ENCODE measurements around the gene BGN.

BGN gene

GRCh38 chrX:153525451-153525850 is 30.7 kb downstream of the BGN start:
- no peaks in the 10 kb centered on the region for H3K4me1 ChIP-seq (ENCODE audit: low read length)
- no peaks in the 10 kb centered on the region for H3K9me3 ChIP-seq (ENCODE audit: insufficient read depth, low read length)
- H3K4me2 ChIP-seq (ENCODE audit: low read length), result no peak overlapping the region
- no peak overlapping the region for H3K4me3 ChIP-seq (ENCODE audit: low read length)
- no peak overlapping the region for H2AFZ ChIP-seq (ENCODE audit: low read depth, low read length)
- no peak overlapping the region for H3K9ac ChIP-seq (ENCODE audit: low read length)
- no peak for TF ChIP-seq EZH2phosphoT487 (IDR thresholded peaks at IDR 0.05; ENCODE audit: low read depth)
- TF ChIP-seq CTCF (IDR thresholded peaks at IDR 0.05; ENCODE audit: low read depth, low read length), result no peak
- H3K79me2 ChIP-seq (ENCODE audit: low read length), result no peaks in the 10 kb centered on the region
- no peaks in the 10 kb centered on the region for H3K27me3 ChIP-seq (ENCODE audit: low read depth, low read length)
- no peaks in the 10 kb centered on the region for H4K20me1 ChIP-seq (ENCODE audit: insufficient read depth, low read length)
- H3K36me3 ChIP-seq (replicated peaks; ENCODE audit: low read depth, low read length), result no peaks in the 10 kb centered on the region
- H3K27ac ChIP-seq (ENCODE audit: low read length), result no peak overlapping the region

- no peak for TF ChIP-seq CTCF (IDR thresholded peaks at IDR 0.05; ENCODE audit: low read depth, low read length)
- Histone ChIP-seq H3K79me2 (ENCODE audit: low read length) (no peaks in the 10 kb centered on the region), H3K4me3 (ENCODE audit: low read length) (no peak overlapping the region), H3K36me3 (replicated peaks; ENCODE audit: low read depth, low read length) (no peaks in the 10 kb centered on the region), H3K27ac (ENCODE audit: low read length) (no peak overlapping the region), H4K20me1 (ENCODE audit: insufficient read depth, low read length) (no peaks in the 10 kb centered on the region), H3K27me3 (ENCODE audit: low read depth, low read length) (no peaks in the 10 kb centered on the region), H3K9ac (ENCODE audit: low read length) (no peak overlapping the region), H3K9me3 (ENCODE audit: insufficient read depth, low read length) (no peaks in the 10 kb centered on the region), H2AFZ (ENCODE audit: low read depth, low read length) (no peak overlapping the region), H3K4me1 (ENCODE audit: low read length) (no peaks in the 10 kb centered on the region), H3K4me2 (ENCODE audit: low read length) (no peak overlapping the region)
Observed at GRCh38 chrX:153526042-153526441, 31.3 kb downstream of the BGN start.

- no peaks in the 10 kb centered on the region for H3K27me3 ChIP-seq (ENCODE audit: low read depth, low read length)
- no peak overlapping the region for H3K4me3 ChIP-seq (ENCODE audit: low read length)
- no peak overlapping the region for H3K9ac ChIP-seq (ENCODE audit: low read length)
- TF ChIP-seq EZH2phosphoT487 (IDR thresholded peaks at IDR 0.05; ENCODE audit: low read depth) (no peak), CTCF (IDR thresholded peaks at IDR 0.05; ENCODE audit: low read depth, low read length) (no peak)
- no peak overlapping the region for H2AFZ ChIP-seq (ENCODE audit: low read depth, low read length)
- no peaks in the 10 kb centered on the region for H3K79me2 ChIP-seq (ENCODE audit: low read length)
- no peaks in the 10 kb centered on the region for H3K36me3 ChIP-seq (replicated peaks; ENCODE audit: low read depth, low read length)
- no peak overlapping the region for H3K27ac ChIP-seq (ENCODE audit: low read length)
- no peak overlapping the region for H3K4me2 ChIP-seq (ENCODE audit: low read length)
- no peaks in the 10 kb centered on the region for H3K9me3 ChIP-seq (ENCODE audit: insufficient read depth, low read length)
- no peaks in the 10 kb centered on the region for H3K4me1 ChIP-seq (ENCODE audit: low read length)
- no peaks in the 10 kb centered on the region for H4K20me1 ChIP-seq (ENCODE audit: insufficient read depth, low read length)
Observed at GRCh38 chrX:153526801-153527200, 32.0 kb downstream of the BGN start.

GRCh38 chrX:153527208-153527607 is 32.4 kb downstream of the BGN start:
- Histone ChIP-seq H3K9me3 (ENCODE audit: insufficient read depth, low read length) (no peaks in the 10 kb centered on the region), H4K20me1 (ENCODE audit: insufficient read depth, low read length) (no peaks in the 10 kb centered on the region), H3K36me3 (replicated peaks; ENCODE audit: low read depth, low read length) (no peaks in the 10 kb centered on the region), H3K79me2 (ENCODE audit: low read length) (no peaks in the 10 kb centered on the region), H3K4me2 (ENCODE audit: low read length) (no peak overlapping the region), H3K27ac (ENCODE audit: low read length) (no peak overlapping the region), H3K4me1 (ENCODE audit: low read length) (no peaks in the 10 kb centered on the region), H3K27me3 (ENCODE audit: low read depth, low read length) (no peaks in the 10 kb centered on the region), H3K4me3 (ENCODE audit: low read length) (no peak overlapping the region), H2AFZ (ENCODE audit: low read depth, low read length) (no peak overlapping the region), H3K9ac (ENCODE audit: low read length) (no peak overlapping the region)
- no peak for TF ChIP-seq CTCF (IDR thresholded peaks at IDR 0.05; ENCODE audit: low read depth, low read length)
- no peak for TF ChIP-seq EZH2phosphoT487 (IDR thresholded peaks at IDR 0.05; ENCODE audit: low read depth)
